ENCODE measurements around the gene COBL.

COBL gene

DNA sequence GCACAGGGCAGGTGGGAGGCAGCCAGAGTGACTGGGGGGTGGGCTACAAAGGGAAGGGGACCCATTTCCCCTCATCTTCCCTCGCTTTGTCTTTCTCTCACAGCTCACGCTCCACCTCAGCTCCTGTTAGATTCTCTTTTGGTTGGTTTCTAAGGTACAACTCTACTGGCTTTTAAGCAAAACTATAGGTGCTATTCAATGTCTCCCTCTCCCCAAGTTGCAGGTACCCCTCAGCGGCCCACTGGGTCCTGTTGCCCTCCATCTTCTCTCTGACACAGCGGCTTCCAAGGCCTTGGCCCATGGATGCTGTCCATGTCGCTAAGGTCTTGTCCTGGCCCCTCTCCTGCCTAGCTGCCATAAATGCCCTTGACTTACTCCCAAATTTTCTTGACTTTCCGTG is 168.4 kb downstream of the COBL start:
- H3K27ac ChIP-seq = no peak overlapping the region
- TF ChIP-seq, protein P1, sequence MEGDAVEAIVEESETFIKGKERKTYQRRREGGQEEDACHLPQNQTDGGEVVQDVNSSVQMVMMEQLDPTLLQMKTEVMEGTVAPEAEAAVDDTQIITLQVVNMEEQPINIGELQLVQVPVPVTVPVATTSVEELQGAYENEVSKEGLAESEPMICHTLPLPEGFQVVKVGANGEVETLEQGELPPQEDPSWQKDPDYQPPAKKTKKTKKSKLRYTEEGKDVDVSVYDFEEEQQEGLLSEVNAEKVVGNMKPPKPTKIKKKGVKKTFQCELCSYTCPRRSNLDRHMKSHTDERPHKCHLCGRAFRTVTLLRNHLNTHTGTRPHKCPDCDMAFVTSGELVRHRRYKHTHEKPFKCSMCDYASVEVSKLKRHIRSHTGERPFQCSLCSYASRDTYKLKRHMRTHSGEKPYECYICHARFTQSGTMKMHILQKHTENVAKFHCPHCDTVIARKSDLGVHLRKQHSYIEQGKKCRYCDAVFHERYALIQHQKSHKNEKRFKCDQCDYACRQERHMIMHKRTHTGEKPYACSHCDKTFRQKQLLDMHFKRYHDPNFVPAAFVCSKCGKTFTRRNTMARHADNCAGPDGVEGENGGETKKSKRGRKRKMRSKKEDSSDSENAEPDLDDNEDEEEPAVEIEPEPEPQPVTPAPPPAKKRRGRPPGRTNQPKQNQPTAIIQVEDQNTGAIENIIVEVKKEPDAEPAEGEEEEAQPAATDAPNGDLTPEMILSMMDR (conservative IDR thresholded peaks at IDR 0.05) = no peak

DNA sequence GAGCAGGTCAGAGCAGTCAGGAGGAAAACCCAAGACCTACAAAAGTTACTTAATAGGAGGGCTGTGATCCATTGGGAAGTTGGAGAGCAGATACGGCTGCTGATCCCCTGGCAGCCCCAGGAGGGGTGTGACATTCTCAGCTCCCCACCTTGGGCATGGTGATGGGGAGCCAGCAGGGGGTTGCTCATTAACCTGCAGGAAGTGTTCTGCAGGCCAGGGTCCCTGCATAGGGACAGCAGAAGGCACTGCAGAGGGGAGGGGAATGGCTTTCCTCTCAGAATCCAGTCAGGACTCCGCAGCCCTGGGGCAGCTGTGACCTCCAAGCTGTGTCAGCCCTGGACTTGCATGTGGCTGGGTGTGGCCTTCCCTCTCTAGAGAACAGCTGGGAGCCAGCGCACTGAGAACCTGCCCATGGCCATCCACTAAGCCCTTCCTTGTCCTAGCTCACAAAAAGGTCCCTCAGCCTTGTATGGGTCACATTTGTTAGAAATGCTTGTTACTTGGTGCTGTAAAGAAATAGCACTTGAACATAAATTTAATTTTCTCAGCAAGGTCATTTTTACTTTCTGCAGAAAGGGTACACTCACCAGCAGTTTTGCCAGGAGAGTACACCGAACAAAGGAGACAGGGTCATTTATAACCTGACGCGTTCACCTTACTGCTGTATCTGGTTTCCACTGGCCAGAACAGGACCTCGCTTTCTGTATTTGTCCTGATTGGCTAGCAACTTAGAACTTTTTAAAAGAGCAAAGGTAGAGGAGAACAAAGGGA is 169.6 kb downstream of the COBL start:
- TF ChIP-seq, protein P1 (conservative IDR thresholded peaks at IDR 0.05) = no peak
- no peak overlapping the region for H3K27ac ChIP-seq

DNA sequence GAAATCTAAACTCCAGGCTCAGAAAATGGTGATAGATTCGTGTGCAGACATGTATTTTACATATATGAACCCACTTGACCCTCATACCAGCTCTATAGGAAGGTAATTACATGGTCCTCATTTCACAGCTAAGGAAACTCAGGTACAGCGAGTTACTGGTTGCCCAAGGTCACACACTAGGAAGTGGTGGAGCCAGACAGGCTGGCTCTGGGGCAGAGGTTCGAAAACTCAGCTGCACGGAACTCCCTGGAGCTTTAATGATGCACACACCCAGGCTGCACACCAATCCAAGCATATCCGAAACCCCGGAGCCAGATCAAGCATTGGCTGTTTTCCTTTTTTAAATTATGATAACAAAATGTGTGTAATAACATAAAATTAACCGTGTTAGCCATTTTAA is 172.4 kb downstream of the COBL start:
- TF ChIP-seq, protein P1 (conservative IDR thresholded peaks at IDR 0.05) = no peak
- peak overlapping the region; percentile 23; the same call in 1 of the 2 replicates for H3K27ac ChIP-seq

DNA sequence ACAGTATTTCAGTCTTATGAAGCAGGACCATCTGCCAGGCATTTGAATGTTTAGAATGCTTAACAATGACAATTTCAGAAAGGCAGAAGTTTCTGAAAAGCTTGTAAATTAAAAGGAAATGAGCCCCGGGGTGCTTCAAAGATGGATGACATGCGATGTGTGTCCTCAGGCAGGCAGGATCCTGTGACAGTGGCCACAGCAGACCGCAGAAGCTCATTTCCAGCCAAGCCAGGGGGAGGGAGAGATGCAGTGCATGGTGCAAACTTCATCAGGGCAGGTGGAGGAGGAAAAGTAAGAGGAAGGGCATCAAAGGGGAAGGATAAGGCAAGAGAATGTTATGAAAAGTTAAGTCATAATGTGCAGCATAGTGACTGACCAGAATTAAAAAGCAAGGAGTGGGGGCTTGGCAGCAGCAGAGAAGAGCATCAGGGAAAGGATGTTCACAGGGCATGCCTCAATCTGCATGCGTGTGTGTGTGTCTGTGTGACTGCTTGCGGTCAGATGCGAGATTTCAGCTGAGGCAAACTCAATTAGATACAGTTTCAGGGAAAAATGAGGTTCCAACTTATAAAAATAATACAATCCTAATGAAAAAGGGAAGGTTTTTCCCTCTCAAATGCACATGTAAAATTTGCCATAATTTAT is 173.7 kb downstream of the COBL start:
- peak overlapping the region; percentile 73; the same call in 1 of the 2 replicates for H3K27ac ChIP-seq
- TF ChIP-seq, protein P1 (conservative IDR thresholded peaks at IDR 0.05) = no peak

DNA sequence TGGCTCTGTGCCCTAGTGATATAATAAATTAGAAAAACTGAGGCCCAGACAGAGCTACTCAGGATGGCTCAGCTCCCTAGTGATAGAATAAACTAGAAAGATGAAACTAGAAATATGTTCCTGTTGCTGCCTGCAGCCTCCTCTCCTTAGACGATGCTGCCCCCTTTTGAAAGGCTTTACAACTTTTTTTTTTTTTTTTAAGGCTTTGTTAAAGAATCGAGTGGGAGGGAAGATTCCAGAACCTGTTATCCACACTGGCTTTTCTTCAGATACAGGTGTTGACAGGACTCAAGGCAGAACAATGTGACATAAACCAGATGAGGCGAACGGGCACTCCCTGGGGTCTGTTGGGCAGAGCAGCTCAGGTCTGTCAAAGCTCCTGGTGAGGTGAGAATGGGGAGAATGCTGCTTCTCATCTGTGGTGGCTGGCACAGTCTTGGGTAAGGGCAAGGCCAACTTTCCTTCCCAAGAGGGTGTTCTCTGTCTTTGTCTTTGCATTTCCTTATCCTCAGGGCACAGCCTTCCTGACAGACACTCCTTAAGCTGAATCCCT is 175.1 kb downstream of the COBL start:
- peak overlapping the region; percentile 73 for H3K27ac ChIP-seq
- TF ChIP-seq, protein P1 (conservative IDR thresholded peaks at IDR 0.05) = peak; percentile 82

DNA sequence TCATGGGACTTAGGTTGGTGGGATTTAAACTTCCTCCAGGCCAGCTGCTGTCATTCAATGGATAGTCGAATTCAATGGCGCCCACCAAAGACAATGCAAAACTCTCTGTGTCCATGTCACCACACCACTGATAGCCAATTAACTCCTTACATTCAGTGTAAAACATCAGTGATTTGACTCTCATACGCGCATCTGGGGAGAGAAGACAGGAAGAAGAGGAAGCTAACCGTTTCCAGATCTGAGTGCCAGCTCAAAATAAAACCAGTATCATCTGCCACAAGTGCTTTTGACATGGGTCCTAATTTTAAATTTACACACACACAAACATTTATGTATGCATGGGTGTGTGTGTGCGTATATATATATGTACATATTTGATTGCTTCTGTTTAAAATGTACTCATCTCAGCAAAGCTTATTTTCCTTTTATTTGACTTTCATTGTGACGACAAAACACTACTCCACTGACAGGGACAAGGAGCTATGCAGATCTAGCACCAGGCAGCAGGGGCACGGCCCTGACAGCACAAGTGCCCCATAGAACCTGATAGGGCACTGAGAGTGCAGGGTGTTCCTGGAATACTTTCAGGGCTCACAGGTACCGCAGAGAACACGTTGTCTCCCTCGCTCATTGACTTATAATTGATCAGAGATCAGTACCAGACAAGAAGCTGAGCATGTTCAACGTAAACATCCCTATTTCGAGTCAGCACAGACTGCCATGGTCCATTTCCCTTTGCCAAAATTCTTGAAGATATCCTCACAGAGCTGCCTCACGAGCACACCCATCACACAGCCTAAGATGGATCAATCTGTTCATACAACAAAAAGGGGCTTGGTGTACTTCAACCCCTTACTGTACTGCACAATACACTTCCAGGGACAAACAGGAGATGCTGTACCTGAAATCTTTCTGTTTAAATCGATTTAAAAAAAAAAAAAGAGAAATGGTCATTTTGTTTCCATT is 176.1 kb downstream of the COBL start:
- peak overlapping the region; percentile 73 for H3K27ac ChIP-seq
- TF ChIP-seq, protein P1 (conservative IDR thresholded peaks at IDR 0.05) = no peak

Data from VCaP (cell line).